H1 (cell line): ENCODE measurements around the gene PTBP1. TPM values are rescaled to one million over a fixed set of nuclear protein-coding genes. Genes with fewer than 3 reads are reported as not detected.

Experiments
- CTCF ChIA-PET: fragments of 300-600 bp; sonication (Branson Sonifier 250); formaldehyde crosslinking; loops from one replicate; lab custom pipeline; 2021; ENCODE audit not compliant: partially characterized antibody; lab: Charles Lee
- POLR2A ChIA-PET: fragments of 300-600 bp; sonication (Branson Sonifier 250); formaldehyde crosslinking; loops from one replicate; lab custom pipeline; 2021; ENCODE audit warnings: inconsistent platforms; ENCODE audit not compliant: partially characterized antibody; lab: Charles Lee
- DNase-seq, 2 experiments: peaks; one replicate each; pipeline versions ENCODE4 v3.0.0 to v3.0.0-alpha.2; 2010 to 2022; ENCODE audit warnings: low spot score in 2 of 2, low read depth in 1 of 2, mixed read lengths in 1 of 2
- FAIRE-seq: peaks from 2 replicates; lab custom pipeline; 2011; peaks lifted over from hg19 to GRCh38; lab: Jason Lieb, UNC
- H2AFZ ChIP-seq: 2 replicates; pipeline ENCODE4 v1.8.1; 2012; ENCODE audit warnings: low read length, inconsistent platforms
- H2AK5ac ChIP-seq: 2 replicates; pipeline ENCODE4 v1.6.1; 2013; ENCODE audit warnings: low read depth, low read length
- H2BK120ac ChIP-seq: replicated peaks from 2 replicates; pipeline ENCODE3; 2013; ENCODE audit warnings: low read depth, low read length, inconsistent platforms
- H2BK12ac ChIP-seq: 2 replicates; pipeline ENCODE4 v1.6.1; 2013; ENCODE audit warnings: low read depth, low read length
- H2BK15ac ChIP-seq: 2 replicates; pipeline ENCODE4 v1.6.1; 2013; ENCODE audit warnings: low read length
- H2BK20ac ChIP-seq: 2 replicates; pipeline ENCODE4 v1.6.1; 2013; ENCODE audit warnings: low read length
- H2BK5ac ChIP-seq: 2 replicates; pipeline ENCODE4 v1.6.1; 2013; ENCODE audit warnings: low read depth, low read length
- H3K14ac ChIP-seq: 2 replicates; pipeline ENCODE4 v1.6.1; 2013; ENCODE audit warnings: inconsistent platforms; ENCODE audit not compliant: insufficient read length
- H3K18ac ChIP-seq: 2 replicates; pipeline ENCODE4 v1.6.1; 2013; ENCODE audit warnings: low read length; ENCODE audit errors: extremely low read depth
- H3K23ac ChIP-seq: 2 replicates; pipeline ENCODE4 v1.6.1; 2013; ENCODE audit warnings: inconsistent platforms; ENCODE audit not compliant: insufficient read length
- H3K23me2 ChIP-seq: 2 replicates; pipeline ENCODE4 v1.6.1; 2013; ENCODE audit warnings: low read depth, low read length
- H3K27ac ChIP-seq: 2 replicates; pipeline ENCODE4 v1.6.1; 2011; ENCODE audit warnings: low read depth, low read length, inconsistent platforms
- H3K27me3 ChIP-seq, 4 experiments: replicated peaks in 1 of 4; 1 replicate in 1 of 4; 2 replicates in 3 of 4; pipeline versions ENCODE4 v1.6.1 to v1.8.1; 2011 to 2013; ENCODE audit warnings: low read length in 3 of 4, mild to moderate bottlenecking in 3 of 4, inconsistent platforms in 2 of 4, mixed read lengths in 2 of 4, moderate library complexity in 1 of 4; ENCODE audit not compliant: control insufficient read depth in 3 of 4, insufficient read depth in 3 of 4; ENCODE audit errors: extremely low read depth in 1 of 4
- H3K36me3 ChIP-seq, 4 experiments: 2 replicates each; pipeline versions ENCODE4 v1.6.1 to v1.8.1; 2011 to 2013; ENCODE audit warnings: mild to moderate bottlenecking in 4 of 4, low read length in 3 of 4, moderate library complexity in 2 of 4, control low read depth in 1 of 4, inconsistent platforms in 1 of 4; ENCODE audit not compliant: insufficient read depth in 4 of 4, control insufficient read depth in 2 of 4
- H3K4ac ChIP-seq: replicated peaks from 2 replicates; pipeline ENCODE3; 2013; ENCODE audit warnings: low read length, low read depth, mixed read lengths, inconsistent platforms; ENCODE audit not compliant: insufficient read length
- H3K4me1 ChIP-seq, 4 experiments: replicated peaks in 1 of 4; 1 replicate in 1 of 4; 2 replicates in 3 of 4; pipeline versions ENCODE4 v1.6.1 to v1.8.1; 2011 to 2013; ENCODE audit warnings: low read length in 3 of 4, inconsistent platforms in 2 of 4, mixed read lengths in 1 of 4; ENCODE audit not compliant: insufficient read depth in 4 of 4, control insufficient read depth in 3 of 4
- H3K4me2 ChIP-seq, 2 experiments: 2 replicates each; pipeline versions ENCODE4 v1.6.1 to v1.8.1; 2011 to 2013; ENCODE audit warnings: low read depth in 2 of 2, low read length in 2 of 2, control low read depth in 1 of 2, inconsistent platforms in 1 of 2, mild to moderate bottlenecking in 1 of 2; ENCODE audit not compliant: insufficient read depth in 1 of 2
- H3K4me3 ChIP-seq, 4 experiments: fragments of 200-600, 300-600 bp in 1 of 4; sonication (generic), shearing (Covaris generic), sonication (Bioruptor Twin) in 1 of 4; 2 replicates each; pipeline versions ENCODE4 v1.5.1 to v1.8.1; 2011 to 2016; ENCODE audit warnings: low read length in 4 of 4, low read depth in 3 of 4, control low read depth in 2 of 4, inconsistent platforms in 2 of 4, mild to moderate bottlenecking in 2 of 4, mixed read lengths in 1 of 4, moderate library complexity in 1 of 4; ENCODE audit not compliant: insufficient read depth in 2 of 4; ENCODE audit errors: extremely low read depth in 1 of 4
- H3K56ac ChIP-seq: replicated peaks from 2 replicates; pipeline ENCODE3; 2013; ENCODE audit warnings: low read depth, mild to moderate bottlenecking, mixed read lengths, low read length, inconsistent platforms; ENCODE audit not compliant: insufficient read length
- H3K79me1 ChIP-seq: 2 replicates; pipeline ENCODE4 v1.6.1; 2013; ENCODE audit warnings: low read depth, low read length, control low read depth
- H3K79me2 ChIP-seq, 2 experiments: 2 replicates each; pipeline versions ENCODE4 v1.6.1 to v1.8.1; 2012 to 2013; ENCODE audit warnings: low read length in 2 of 2, mild to moderate bottlenecking in 2 of 2, inconsistent platforms in 1 of 2; ENCODE audit not compliant: insufficient read depth in 2 of 2, control insufficient read depth in 1 of 2
- H3K9ac ChIP-seq, 4 experiments: replicated peaks in 1 of 4; 1 replicate in 1 of 4; 2 replicates in 3 of 4; pipeline versions ENCODE4 v1.6.1 to v1.8.1; 2011 to 2013; ENCODE audit warnings: low read depth in 3 of 4, low read length in 3 of 4, control low read depth in 2 of 4, mild to moderate bottlenecking in 2 of 4, moderate library complexity in 2 of 4, inconsistent platforms in 1 of 4; ENCODE audit errors: extremely low read depth in 1 of 4
- H3K9me3 ChIP-seq, 2 experiments: 2 replicates each; pipeline versions ENCODE4 v1.6.1 to v1.8.1; 2012 to 2013; ENCODE audit warnings: mild to moderate bottlenecking in 2 of 2, moderate library complexity in 2 of 2, control low read depth in 1 of 2, inconsistent platforms in 1 of 2, low read depth in 1 of 2, low read length in 1 of 2, mixed read lengths in 1 of 2; ENCODE audit not compliant: insufficient read depth in 2 of 2
- H4K20me1 ChIP-seq, 2 experiments: replicated peaks in 1 of 2; 2 replicates each; pipeline versions ENCODE3 to v1.8.1; 2011 to 2013; ENCODE audit warnings: inconsistent platforms in 2 of 2, low read length in 2 of 2, mild to moderate bottlenecking in 1 of 2; ENCODE audit not compliant: insufficient read depth in 2 of 2, control insufficient read depth in 1 of 2
- H4K5ac ChIP-seq: 2 replicates; pipeline ENCODE4 v1.6.1; 2013; ENCODE audit warnings: low read length, low read depth, mixed read lengths, inconsistent platforms; ENCODE audit not compliant: insufficient read length
- H4K8ac ChIP-seq: 2 replicates; pipeline ENCODE4 v1.8.0; 2013; ENCODE audit warnings: mild to moderate bottlenecking, moderate library complexity, low read length, inconsistent platforms; ENCODE audit not compliant: insufficient read depth; ENCODE audit errors: extremely low read depth
- H4K91ac ChIP-seq: replicated peaks from 2 replicates; pipeline ENCODE3; 2013; ENCODE audit warnings: low read length, mixed read lengths, inconsistent platforms; ENCODE audit not compliant: insufficient read length
- BACH1 ChIP-seq: IDR thresholded peaks from 2 replicates; pipeline ENCODE4 v1.6.1; 2012; ENCODE audit warnings: low read length, improper control_type of control experiment
- BCL11A ChIP-seq, 2 experiments: IDR thresholded peaks; one replicate each; pipeline ENCODE4 v1.6.1; 2011; ENCODE audit warnings: low read depth in 2 of 2, low read length in 2 of 2, mild to moderate bottlenecking in 2 of 2
- CBX8 ChIP-seq: fragments of 300-800, 300-1000 bp; sonication (generic); IDR thresholded peaks from 2 replicates; pipeline ENCODE4 v1.7.1; 2016; ENCODE audit warnings: low read depth, low read length, borderline replicate concordance
- CEBPB ChIP-seq: IDR thresholded peaks from 2 replicates; pipeline ENCODE4 v1.6.1; 2012; ENCODE audit warnings: low read depth, low read length
- EGR1 ChIP-seq: IDR thresholded peaks from 2 replicates; pipeline ENCODE4 v1.6.1; 2011; ENCODE audit warnings: low read depth, low read length, borderline replicate concordance
- JUN ChIP-seq: IDR thresholded peaks from 2 replicates; pipeline ENCODE4 v1.6.1; 2011; ENCODE audit warnings: low read depth, mild to moderate bottlenecking, improper control_type of control experiment, low read length
- POLR2A ChIP-seq, 2 experiments: IDR thresholded peaks; 1 replicate in 1 of 2; 2 replicates in 1 of 2; pipeline ENCODE4 v1.6.1; 2011; ENCODE audit warnings: low read depth in 2 of 2, low read length in 2 of 2, mild to moderate bottlenecking in 2 of 2; ENCODE audit errors: control extremely low read depth in 1 of 2
- POU5F1 ChIP-seq: IDR thresholded peaks from 2 replicates; pipeline ENCODE4 v1.6.1; 2011; ENCODE audit warnings: low read depth, mild to moderate bottlenecking, low read length, moderate library complexity
- SIN3A ChIP-seq, 2 experiments: IDR thresholded peaks in 1 of 2; conservative IDR thresholded peaks in 1 of 2; 2 replicates each; pipeline ENCODE4 v1.6.1; 2011 to 2012; ENCODE audit warnings: low read length in 2 of 2, improper control_type of control experiment in 1 of 2, low read depth in 1 of 2, mild to moderate bottlenecking in 1 of 2
- SP4 ChIP-seq: IDR thresholded peaks from 2 replicates; pipeline ENCODE4 v1.6.1; 2012; ENCODE audit warnings: low read length, inconsistent platforms
- SUZ12 ChIP-seq: fragments of 200-600 bp; sonication (generic); IDR thresholded peaks from 2 replicates; pipeline ENCODE4 v1.6.1; 2012; ENCODE audit warnings: mild to moderate bottlenecking, inconsistent platforms, low read length, moderate library complexity, mixed read lengths
- ZNF274 ChIP-seq: IDR thresholded peaks from 2 replicates; pipeline ENCODE4 v1.7.0; 2012; ENCODE audit warnings: low read length, borderline replicate concordance; ENCODE audit errors: extremely low read depth
- WGBS, 2 experiments: shearing (Covaris generic) in 1 of 2; methylation state at CpG; one replicate each; pipeline versions ENCODE4 v1.1.6 to v1.1.7; 2013 to 2015; ENCODE audit warnings: low lambda C conversion rate in 2 of 2, mixed read lengths in 2 of 2, inconsistent platforms in 1 of 2, low coverage in 1 of 2, missing lambda C conversion rate in 1 of 2; ENCODE audit not compliant: insufficient replicate concordance in 2 of 2, insufficient coverage in 1 of 2, insufficient read length in 1 of 2; ENCODE audit errors: extremely low coverage in 1 of 2, missing lambda C conversion rate in 1 of 2; 5-methylcytosine and 5-hydroxymethylcytosine counted together
- polyA plus RNA-seq, 7 experiments: library from polyadenylated mRNA; depleted of rRNA in 3 of 7; stranded (reverse) in 5 of 7; unstranded in 2 of 7; fragments of >200 nt in 5 of 7; fragments of 200-250 nt in 2 of 7; gene quantifications; 1 replicate in 5 of 7; 2 replicates in 1 of 7; 4 replicates in 1 of 7; pipeline versions ENCODE4 v1.2.1 to v1.2.3, GENCODE V29; 2011 to 2013; ENCODE audit warnings: missing spikeins in 2 of 7, mixed read lengths in 2 of 7
- total RNA-seq: library from RNA; stranded (reverse); fragmentation: NEBNext Ultra II Directional; extraction: Animal tissue kit (Norgen Biotek cat#: 25700); gene quantifications from 2 replicates; pipeline ENCODE4 v1.2.1, GENCODE V29; 2021

The PTBP1 gene
- total and polyA plus RNA-seq, 2 of the 8 experiments (the other 6 are each of a cell fraction or from before 2014, with no cell fraction given) = 528 to 888 TPM

GRCh38 chr19:776549-776948 is 20.7 kb upstream of the PTBP1 start:
- no peak overlapping the region for H2BK12ac ChIP-seq
- ChIA-PET CTCF (interaction anchor here (0.7 to 1.7 kb wide), 3 partner anchors 22 to 88 kb away, joined by 3 to 9 read pairs (median 3); no protein-coding TSS in a partner anchor), POLR2A (interaction anchor here (0.8 to 9.0 kb wide), 6 partner anchors 11 to 38 kb away, joined by 3 to 61 read pairs (median 4); no protein-coding TSS in a partner anchor)
- H3K27me3 ChIP-seq = no peaks in the 10 kb centered on the region
- H3K79me1 ChIP-seq = no peaks in the 10 kb centered on the region
- no peak overlapping the region for H4K5ac ChIP-seq
- H3K18ac ChIP-seq = no peak overlapping the region
- no peak overlapping the region for H2AFZ ChIP-seq
- H3K4me3 ChIP-seq = no peak overlapping the region
- no peaks in the 10 kb centered on the region; the same call in 1 of the 2 replicates for H3K23me2 ChIP-seq
- 96% methylated on average over 18 of the region's 18 CpGs; no CpG with 5 or more reads in 1 of the 2 experiments for WGBS, 2 experiments
- H2AK5ac ChIP-seq = no peak overlapping the region
- no peak overlapping the region for H2BK15ac ChIP-seq
- no peak overlapping the region for H3K23ac ChIP-seq
- H3K9me3 ChIP-seq = no peaks in the 10 kb centered on the region
- H3K4me1 ChIP-seq = peaks cover 0 to 3% (median 0%) of the 10 kb centered on the region in 4 experiments; a peak in 2 of 7 replicates
- H3K14ac ChIP-seq = no peak overlapping the region
- DNase-seq (no peak), FAIRE-seq (no peak)
- TF ChIP-seq EGR1 (no peak), SUZ12 (no peak), JUN (no peak), SP4 (no peak), SIN3A (conservative IDR thresholded peaks at IDR 0.05 in 1 of 2, IDR thresholded peaks at IDR 0.05 in 1 of 2; ENCODE audit: low read depth in 1 of 2, low read length in 2 of 2) (no peak), CEBPB (no peak), POLR2A (IDR thresholded peaks at IDR 0.05; ENCODE audit: control extremely low read depth in 1 of 2, low read depth in 2 of 2, low read length in 2 of 2) (no peak), ZNF274 (no peak), BCL11A (IDR thresholded peaks at IDR 0.05; ENCODE audit: low read depth in 2 of 2, low read length in 2 of 2) (no peak), CBX8 (no peak), BACH1 (no peak), POU5F1 (no peak)
- H2BK120ac ChIP-seq = no peak overlapping the region
- H3K56ac ChIP-seq = no peak overlapping the region
- no peak overlapping the region for H3K9ac ChIP-seq
- no peak overlapping the region for H2BK5ac ChIP-seq
- no peak overlapping the region for H2BK20ac ChIP-seq
- no peak overlapping the region for H3K4me2 ChIP-seq
- H4K20me1 ChIP-seq = no peaks in the 10 kb centered on the region
- no peak overlapping the region for H4K8ac ChIP-seq
- H3K4ac ChIP-seq = no peak overlapping the region
- no peak overlapping the region for H4K91ac ChIP-seq
- H3K36me3 ChIP-seq = no peaks in the 10 kb centered on the region
- no peaks in the 10 kb centered on the region for H3K79me2 ChIP-seq
- no peak overlapping the region for H3K27ac ChIP-seq
